ENCODE measurements around the gene GPC5.

GPC5 gene

GRCh38 chr13:92553470-92554114, 1155.2 kb downstream of the GPC5 start:
- DNase-seq (ENCODE audit: low read depth) = no peak

- DNase-seq (ENCODE audit: low read depth) = no peak
Measured at GRCh38 chr13:92560883-92561282, 1162.5 kb downstream of the GPC5 start.

GRCh38 chr13:92564942-92565341, 1166.5 kb downstream of the GPC5 start:
- DNase-seq (ENCODE audit: low read depth) = no peak

- no peak for DNase-seq (ENCODE audit: low read depth)
Measured at GRCh38 chr13:92566767-92567166, 1168.3 kb downstream of the GPC5 start.

- no peak for DNase-seq (ENCODE audit: low read depth)
Measured at GRCh38 chr13:92572190-92572589, 1173.8 kb downstream of the GPC5 start.

GRCh38 chr13:92573467-92574057, 1175.1 kb downstream of the GPC5 start:
- no peak for DNase-seq (ENCODE audit: low read depth)

- DNase-seq (ENCODE audit: low read depth) = no peak
Measured at GRCh38 chr13:92574499-92574898, 1176.1 kb downstream of the GPC5 start.

- DNase-seq (ENCODE audit: low read depth) = no peak
Measured at GRCh38 chr13:92575777-92576176, 1177.4 kb downstream of the GPC5 start.

GRCh38 chr13:92578358-92578757, 1179.9 kb downstream of the GPC5 start:
- DNase-seq (ENCODE audit: low read depth) = no peak

GRCh38 chr13:92589955-92590354, 1191.5 kb downstream of the GPC5 start:
- no peak for DNase-seq (ENCODE audit: low read depth)

- no peak for DNase-seq (ENCODE audit: low read depth)
Measured at GRCh38 chr13:92590503-92590908, 1192.1 kb downstream of the GPC5 start.

GRCh38 chr13:92591117-92591516, 1192.7 kb downstream of the GPC5 start:
- DNase-seq (ENCODE audit: low read depth) = no peak

GRCh38 chr13:92592757-92593156, 1194.3 kb downstream of the GPC5 start:
- no peak for DNase-seq (ENCODE audit: low read depth)

GRCh38 chr13:92602560-92602959, 1204.1 kb downstream of the GPC5 start:
- peak; percentile 3 for DNase-seq (ENCODE audit: low read depth)

- DNase-seq (ENCODE audit: low read depth) = no peak
Measured at GRCh38 chr13:92609376-92609775, 1211.0 kb downstream of the GPC5 start.

- no peak for DNase-seq (ENCODE audit: low read depth)
Measured at GRCh38 chr13:92612892-92613291, 1214.5 kb downstream of the GPC5 start.

- DNase-seq (ENCODE audit: low read depth) = no peak
Measured at GRCh38 chr13:92613921-92614320, 1215.5 kb downstream of the GPC5 start.

GRCh38 chr13:92621985-92622384, 1223.6 kb downstream of the GPC5 start:
- DNase-seq (ENCODE audit: low read depth) = no peak

- DNase-seq (ENCODE audit: low read depth) = no peak
Measured at GRCh38 chr13:92622905-92623304, 1224.5 kb downstream of the GPC5 start.

GRCh38 chr13:92626274-92626673, 1227.9 kb downstream of the GPC5 start:
- DNase-seq (ENCODE audit: low read depth) = no peak

- no peak for DNase-seq (ENCODE audit: low read depth)
Measured at GRCh38 chr13:92640936-92641335, 1242.5 kb downstream of the GPC5 start.

- no peak for DNase-seq (ENCODE audit: low read depth)
Measured at GRCh38 chr13:92649140-92649813, 1250.9 kb downstream of the GPC5 start.

- no peak for DNase-seq (ENCODE audit: low read depth)
Measured at GRCh38 chr13:92656103-92656502, 1257.7 kb downstream of the GPC5 start.

- no peak for DNase-seq (ENCODE audit: low read depth)
Measured at GRCh38 chr13:92656648-92657047, 1258.2 kb downstream of the GPC5 start.

All from fibroblast of gingiva (primary cell).